ENCODE results near the gene SEPTIN11. TPM values are rescaled to one million over a fixed set of nuclear protein-coding genes. Genes with fewer than 3 reads are reported as not detected.

The SEPTIN11 gene
- total and polyA plus RNA-seq, 2 of the 8 experiments (the other 6 are each of a cell fraction or from before 2014, with no cell fraction given) = 32.2 to 110 TPM

- Histone ChIP-seq H4K20me1 (replicated peaks in 1 of 2; ENCODE audit: control insufficient read depth in 1 of 2, insufficient read depth in 2 of 2, low read length in 2 of 2) (peaks cover 0 to 4% of the 10 kb centered on the region in 2 experiments), H4K91ac (replicated peaks; ENCODE audit: insufficient read length, low read length) (no peak overlapping the region), H2BK12ac (ENCODE audit: low read depth, low read length) (no peak overlapping the region), H3K23me2 (ENCODE audit: low read depth, low read length) (peaks cover 21% of the 10 kb centered on the region), H3K79me2 (ENCODE audit: control insufficient read depth in 1 of 2, insufficient read depth in 2 of 2, low read length in 2 of 2) (peaks cover 0 to 50% of the 10 kb centered on the region in 2 experiments; a peak in 3 of 4 replicates), H2BK15ac (ENCODE audit: low read length) (no peak overlapping the region), H3K18ac (ENCODE audit: extremely low read depth, low read length) (no peak overlapping the region), H2BK5ac (ENCODE audit: low read depth, low read length) (no peak overlapping the region), H3K4me2 (ENCODE audit: insufficient read depth in 1 of 2, low read depth in 2 of 2, low read length in 2 of 2) (no peak overlapping the region), H3K79me1 (ENCODE audit: low read depth, low read length) (no peaks in the 10 kb centered on the region; the same call in 1 of the 2 replicates), H3K27ac (ENCODE audit: low read depth, low read length) (no peak overlapping the region), H3K9ac (replicated peaks in 1 of 4; ENCODE audit: extremely low read depth in 1 of 4, low read depth in 3 of 4, low read length in 3 of 4) (no peak overlapping the region), H3K56ac (replicated peaks; ENCODE audit: insufficient read length, low read depth, low read length) (no peak overlapping the region), H2BK20ac (ENCODE audit: low read length) (no peak overlapping the region), H3K14ac (ENCODE audit: insufficient read length) (no peak overlapping the region), H3K23ac (ENCODE audit: insufficient read length) (no peak overlapping the region), H2AFZ (ENCODE audit: low read length) (no peak overlapping the region), H2AK5ac (ENCODE audit: low read depth, low read length) (no peak overlapping the region), H3K9me3 (ENCODE audit: insufficient read depth in 2 of 2, low read depth in 1 of 2, low read length in 1 of 2) (no peaks in the 10 kb centered on the region), H3K4me3 (ENCODE audit: extremely low read depth in 1 of 4, insufficient read depth in 2 of 4, low read depth in 3 of 4, low read length in 4 of 4) (peak overlapping the region in 1 of 4 experiments; percentile 81; a peak in 2 of 8 replicates), H4K5ac (ENCODE audit: insufficient read length, low read depth, low read length) (no peak overlapping the region), H3K27me3 (replicated peaks in 1 of 4; ENCODE audit: control insufficient read depth in 3 of 4, extremely low read depth in 1 of 4, insufficient read depth in 3 of 4, low read length in 3 of 4) (peaks cover 0 to 13% (median 10%) of the 10 kb centered on the region in 4 experiments; a peak in 5 of 7 replicates), H4K8ac (ENCODE audit: extremely low read depth, insufficient read depth, low read length) (no peak overlapping the region), H2BK120ac (replicated peaks; ENCODE audit: low read depth, low read length) (no peak overlapping the region), H3K4ac (replicated peaks; ENCODE audit: insufficient read length, low read depth, low read length) (no peak overlapping the region), H3K36me3 (ENCODE audit: control insufficient read depth in 2 of 4, insufficient read depth in 4 of 4, low read length in 3 of 4) (no peaks in the 10 kb centered on the region), H3K4me1 (replicated peaks in 1 of 4; ENCODE audit: control insufficient read depth in 3 of 4, insufficient read depth in 4 of 4, low read length in 3 of 4) (peaks cover 2 to 6% (median 5%) of the 10 kb centered on the region in 4 experiments; a peak in 5 of 7 replicates)
- TF ChIP-seq SRF (IDR thresholded peaks at IDR 0.05; ENCODE audit: low read depth, low read length) = no peak
- no peak for TF ChIP-seq SUZ12 (IDR thresholded peaks at IDR 0.05; ENCODE audit: low read length)
- no peak for TF ChIP-seq CHD1 (IDR thresholded peaks at IDR 0.05; ENCODE audit: low read depth, low read length)
- ChIA-PET CTCF (ENCODE audit: partially characterized antibody) (interaction anchor here (1.2 to 1.5 kb wide), 4 partner anchors 21 to 192 kb away, joined by 3 read pairs; no protein-coding TSS in a partner anchor), POLR2A (ENCODE audit: partially characterized antibody) (interaction anchor here (1.0 to 1.4 kb wide), 3 partner anchors 9 to 44 kb away, joined by 3 to 4 read pairs (median 3); no protein-coding TSS in a partner anchor)
- DNase-seq (ENCODE audit: low read depth in 1 of 2, low spot score in 2 of 2) (no peak), FAIRE-seq (no peak)
- WGBS, 2 experiments (ENCODE audit: extremely low coverage in 1 of 2, insufficient coverage in 1 of 2, insufficient read length in 1 of 2, insufficient replicate concordance in 2 of 2, low coverage in 1 of 2, low lambda C conversion rate in 2 of 2, missing lambda C conversion rate in 1 of 2) = 85% methylated on average over 4 of the region's 4 CpGs; no CpG with 5 or more reads in 1 of the 2 experiments
Observed at GRCh38 chr4:76952071-76952470, 2.5 kb downstream of the SEPTIN11 start.
